Stimulated activated CD4-positive, alpha-beta T cell treated with anti-CD3 and anti-CD28 coated beads, Interleukin-1b, Interleukin-23, amount 100 ng/mL, for 4 hours (primary cell): ENCODE measurements around the gene KRT9.
"Not testable (repeated sequence)": the region's sequence is repeated elsewhere in the genome, so short reads cannot be mapped to it uniquely, and the experiment has no call there.

Source experiments
- DNase-seq, 2 donors: peaks; one replicate each; pipeline ENCODE4 v3.0.0-alpha.2; 2020; ENCODE audit warnings: low read depth in 2 of 2

The KRT9 gene

DNA sequence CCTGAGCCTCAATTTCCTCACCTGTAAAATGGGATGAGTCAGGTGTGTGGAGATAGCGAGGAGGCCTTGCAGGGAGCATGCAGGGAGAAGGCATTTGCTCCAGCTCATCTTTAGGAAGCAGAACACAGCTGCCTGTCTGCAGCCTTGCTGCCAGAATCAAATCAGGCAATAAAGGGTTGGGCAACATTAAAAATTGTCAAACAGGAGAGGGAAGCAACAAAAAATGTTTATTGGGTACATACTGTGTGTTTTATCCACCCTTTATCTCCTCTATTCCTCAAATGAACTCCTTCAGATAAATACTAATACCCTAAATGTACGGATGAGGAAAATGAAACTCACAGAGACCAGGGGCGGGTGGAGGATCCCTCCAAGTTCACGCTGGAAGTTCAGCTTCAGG, 28.5 kb upstream of the KRT9 start:
- no peak for DNase-seq

DNA sequence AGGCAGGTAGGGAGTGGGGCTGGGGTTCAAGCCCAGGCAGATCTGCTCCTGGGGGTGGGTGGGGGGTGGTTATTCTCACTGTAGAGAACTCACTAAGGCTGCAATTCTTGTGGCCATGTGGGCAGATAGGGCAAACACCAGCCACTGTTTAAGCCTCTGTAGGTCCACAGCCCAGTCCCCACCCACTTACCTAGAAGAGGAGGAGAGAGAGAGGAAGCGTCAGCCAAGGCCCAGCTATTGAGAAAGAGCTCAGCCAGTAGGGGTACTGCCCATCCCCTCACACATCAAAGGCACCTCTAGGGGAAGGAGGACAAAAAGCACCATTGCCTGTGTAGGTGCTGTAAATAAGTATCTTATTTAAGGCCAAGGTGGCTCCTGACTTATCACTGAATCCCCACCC, 27.8 kb upstream of the KRT9 start:
- DNase-seq: no peak

GRCh38 chr17:41595585-41595984, 23.7 kb upstream of the KRT9 start:
- DNase-seq: no peak

DNA sequence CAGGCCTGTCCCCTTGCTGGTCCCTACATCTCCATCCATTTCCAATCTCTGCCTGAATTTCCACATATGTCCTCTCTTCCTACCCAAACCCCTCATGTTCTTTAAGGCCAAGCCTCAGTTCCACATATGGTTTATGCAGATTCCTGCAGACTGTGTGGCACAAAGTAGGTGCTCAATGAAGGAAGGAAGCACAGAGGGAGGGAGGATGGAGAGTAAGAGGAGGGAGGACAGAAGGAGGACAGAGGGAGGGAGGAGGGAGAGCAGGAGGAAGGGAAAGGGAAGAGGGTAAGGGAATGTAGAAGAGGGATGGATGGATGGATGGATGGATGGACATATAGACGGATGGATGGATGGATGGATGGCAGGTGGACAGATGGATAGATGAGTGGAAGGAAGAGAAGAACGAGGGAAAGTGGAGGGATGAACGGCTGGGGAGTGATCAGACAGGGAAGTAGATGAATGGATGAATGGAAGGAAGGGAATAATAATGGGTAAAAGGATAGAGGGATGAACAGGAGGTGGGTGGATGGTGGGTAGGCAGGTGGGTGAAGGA, 22.6 kb upstream of the KRT9 start:
- no peak for DNase-seq

DNA sequence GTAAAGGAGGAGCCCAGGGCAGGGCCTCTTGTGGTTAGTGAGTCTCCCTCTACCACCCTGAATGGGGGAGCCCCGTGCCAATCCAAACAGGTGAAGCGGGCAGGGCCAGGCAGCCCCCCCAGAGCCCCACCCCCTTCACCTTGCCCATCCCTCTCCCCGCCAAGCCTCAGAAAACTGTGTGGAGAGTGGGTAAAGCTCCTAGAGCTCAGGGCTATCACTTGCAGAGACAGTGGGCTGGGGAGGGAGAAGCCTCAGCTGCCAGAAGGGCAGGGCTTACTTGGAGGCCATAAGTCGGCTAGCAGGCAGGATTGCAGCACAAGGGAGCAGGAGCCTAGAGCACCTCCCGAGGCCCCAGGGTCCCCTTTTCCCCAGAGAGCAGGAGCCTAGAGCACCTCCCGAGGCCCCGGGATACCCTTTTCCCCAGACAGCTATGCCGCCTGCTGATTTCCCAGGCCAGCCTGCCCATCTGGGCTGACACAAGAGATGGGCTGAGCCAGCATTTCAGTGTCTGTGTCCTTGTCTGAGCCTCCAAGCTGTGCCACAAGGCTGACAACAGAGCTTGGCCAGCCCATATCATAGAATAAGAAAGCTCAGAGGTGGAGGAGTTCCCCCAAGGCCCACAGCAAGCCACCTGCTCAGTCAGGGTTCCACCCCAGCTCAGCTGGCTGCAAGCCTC, 21.6 kb upstream of the KRT9 start:
- DNase-seq: no peak

GRCh38 chr17:41592601-41593305, 20.9 kb upstream of the KRT9 start:
- DNase-seq: no peak

DNA sequence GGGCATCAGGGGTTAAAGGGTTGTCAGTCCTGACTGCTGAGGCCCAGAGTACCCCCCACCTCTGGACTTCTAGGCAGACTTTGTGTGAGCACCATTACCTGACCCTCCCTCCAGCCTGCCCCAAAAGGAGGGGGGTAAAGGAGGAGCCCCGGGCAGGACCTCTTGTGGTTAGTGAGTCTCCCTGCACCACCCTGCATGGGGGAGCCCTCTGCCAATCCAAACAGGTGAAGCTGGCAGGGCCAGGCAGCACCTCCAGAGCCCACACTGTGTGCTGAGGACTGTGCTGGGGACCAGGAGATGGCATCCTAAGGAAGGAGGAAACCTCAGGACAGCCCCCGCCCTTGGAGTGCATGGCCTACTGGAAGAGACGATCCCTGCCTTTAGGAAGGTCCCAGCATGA, 17.4 kb upstream of the KRT9 start:
- no peak for DNase-seq

DNA sequence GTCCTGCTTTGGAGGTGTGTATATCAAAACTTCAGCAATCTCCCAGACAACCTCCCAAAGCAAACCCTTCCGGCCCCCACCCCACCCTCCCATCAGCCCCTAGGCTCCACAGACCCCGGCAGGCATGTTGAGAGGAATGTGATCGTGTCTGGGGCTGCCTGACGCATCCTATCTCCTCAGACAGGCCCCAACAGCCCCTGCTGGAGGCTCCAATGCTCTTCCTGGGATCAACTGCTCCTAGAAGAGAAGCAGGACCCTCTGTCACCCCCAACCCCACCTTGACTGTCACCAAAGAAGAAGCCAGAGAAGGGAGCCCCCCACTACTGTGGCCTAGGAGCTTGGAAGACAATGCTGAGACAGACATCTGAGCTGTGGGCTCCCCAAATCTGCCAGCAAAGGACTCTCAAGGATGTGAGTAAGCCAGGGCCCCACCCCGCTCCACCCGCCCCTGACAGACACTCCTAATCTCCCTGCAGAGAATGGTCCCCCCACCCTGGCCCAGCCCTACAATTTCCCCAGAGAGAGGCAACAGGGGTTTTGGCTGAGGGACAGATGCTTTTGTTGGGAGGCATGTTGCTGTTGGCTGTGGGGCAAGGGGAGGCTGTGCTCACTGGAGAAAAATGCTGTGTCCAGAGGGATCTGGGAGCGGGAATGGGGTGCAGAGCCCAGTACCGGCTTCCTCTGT, 16.4 kb upstream of the KRT9 start:
- no peak for DNase-seq

GRCh38 chr17:41586863-41587495, 15.1 kb upstream of the KRT9 start, which contains the start of gene KRT14:
Gene KRT14 (minus strand): TSS chr17:41586895. CDS start chr17:41586834, 61 bp downstream.
- DNase-seq: no peak

- no peak for DNase-seq
Observed at GRCh38 chr17:41585301-41586056, 13.6 kb upstream of the KRT9 start.

GRCh38 chr17:41584331-41584927, 12.6 kb upstream of the KRT9 start:
- DNase-seq: not testable (repeated sequence)

- DNase-seq: no peak
Observed at GRCh38 chr17:41583137-41584127, 11.6 kb upstream of the KRT9 start.

- not testable (repeated sequence) for DNase-seq
Observed at GRCh38 chr17:41582061-41582968, 10.5 kb upstream of the KRT9 start.

- no peak for DNase-seq
Observed at GRCh38 chr17:41581366-41582060, 9.7 kb upstream of the KRT9 start.

DNA sequence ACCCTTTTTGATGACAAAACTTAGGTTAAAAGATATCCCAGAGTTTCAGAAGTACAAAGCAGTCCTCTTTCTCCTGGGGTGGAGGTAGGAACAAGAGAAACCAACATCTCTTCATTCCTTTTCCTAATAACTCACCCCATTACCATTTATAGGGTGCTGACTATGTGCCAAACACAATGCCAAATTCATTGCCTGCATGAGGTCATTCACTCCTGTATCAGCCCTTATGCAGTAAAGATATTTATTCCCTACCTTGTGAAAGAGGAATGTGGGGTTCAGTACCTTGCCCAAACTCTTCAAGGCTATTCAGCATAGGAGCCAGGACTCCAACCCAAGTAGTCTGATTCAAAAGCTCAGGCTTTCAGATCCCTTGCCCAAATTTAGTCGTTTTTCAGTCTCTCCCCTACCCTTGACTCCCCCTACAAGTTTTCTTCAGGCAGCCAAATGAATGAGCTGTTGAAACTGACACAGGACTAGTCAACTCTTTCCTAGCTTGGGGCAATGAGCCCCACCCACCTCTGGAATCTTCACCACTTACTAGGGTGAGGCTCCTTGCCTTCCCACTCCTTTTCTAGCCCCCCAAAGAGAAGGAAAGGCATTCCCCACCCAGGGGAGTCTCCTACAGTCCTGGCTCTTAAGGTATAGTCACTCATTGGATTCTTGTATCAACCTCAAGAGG, 9.0 kb upstream of the KRT9 start:
- DNase-seq: no peak

- DNase-seq: no peak
Observed at GRCh38 chr17:41580244-41580575, 8.4 kb upstream of the KRT9 start.

- peak; percentile 24 to 40 for DNase-seq
Observed at GRCh38 chr17:41579484-41580243, 7.8 kb upstream of the KRT9 start.
